Activated T-cell treated with anti-CD3 and anti-CD28 coated beads, Interleukin-2, amount 50 U/mL, for 48 hours (primary cell): ENCODE measurements around the gene UTP3.
"Not testable (repeated sequence)": the region's sequence is repeated elsewhere in the genome, so short reads cannot be mapped to it uniquely, and the experiment has no call there.

Source experiments
- DNase-seq, 2 experiments: peaks; one replicate each; pipeline ENCODE4 v3.0.0-alpha.2; 2020

The UTP3 gene

DNA sequence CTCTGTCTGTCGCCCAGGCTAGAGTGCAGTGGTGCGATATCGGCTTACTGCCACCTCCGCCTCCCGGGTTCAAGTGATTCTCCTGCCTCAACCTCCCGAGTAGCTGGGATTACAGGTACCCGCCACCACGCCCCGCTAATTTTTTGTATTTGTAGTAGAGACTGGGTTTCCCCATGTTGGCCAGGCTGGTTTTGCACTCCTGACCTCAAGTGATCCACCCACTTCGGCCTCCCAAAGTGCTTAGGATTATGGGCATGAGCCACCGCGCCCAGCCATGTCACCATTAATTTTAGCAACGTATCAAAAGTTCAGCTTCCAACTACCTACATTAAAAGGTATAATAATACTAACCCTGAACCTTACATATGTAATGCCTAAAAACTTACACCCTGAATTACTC is 940 bp upstream of the UTP3 start:
- no peak for DNase-seq

DNA sequence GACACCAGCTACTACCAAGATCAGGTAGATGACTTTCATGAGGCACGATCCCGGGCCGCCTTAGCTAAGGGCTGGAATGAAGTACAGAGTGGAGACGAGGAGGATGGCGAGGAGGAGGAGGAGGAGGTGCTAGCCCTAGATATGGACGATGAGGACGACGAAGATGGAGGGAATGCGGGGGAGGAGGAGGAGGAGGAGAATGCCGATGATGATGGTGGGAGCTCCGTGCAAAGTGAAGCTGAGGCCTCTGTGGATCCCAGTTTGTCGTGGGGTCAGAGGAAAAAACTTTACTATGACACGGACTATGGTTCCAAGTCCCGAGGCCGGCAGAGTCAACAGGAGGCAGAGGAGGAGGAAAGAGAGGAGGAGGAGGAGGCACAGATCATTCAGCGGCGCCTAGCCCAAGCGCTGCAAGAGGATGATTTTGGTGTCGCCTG is 481 bp downstream of the UTP3 start:
- peak in 1 of 2 experiments; percentile 34 for DNase-seq

DNA sequence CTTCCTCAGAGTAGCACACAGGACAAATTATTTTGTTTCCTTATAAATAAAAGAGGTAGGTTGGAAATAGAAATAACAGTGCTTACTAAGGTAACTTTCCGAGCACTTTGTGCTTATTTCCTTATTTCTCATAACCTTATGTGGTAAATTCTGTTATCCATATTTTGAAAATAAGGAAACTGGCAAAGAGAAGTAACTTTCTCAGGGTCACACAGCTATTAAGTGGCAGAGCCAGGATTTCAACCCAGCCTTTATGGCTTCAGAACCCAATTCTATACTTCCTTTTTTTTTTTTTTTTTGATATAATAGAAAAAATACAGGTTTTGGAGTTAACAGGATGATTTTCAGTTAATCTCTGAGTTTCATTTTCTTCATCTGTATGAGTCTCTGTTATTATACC is 3.3 kb downstream of the UTP3 start:
- no peak for DNase-seq

DNA sequence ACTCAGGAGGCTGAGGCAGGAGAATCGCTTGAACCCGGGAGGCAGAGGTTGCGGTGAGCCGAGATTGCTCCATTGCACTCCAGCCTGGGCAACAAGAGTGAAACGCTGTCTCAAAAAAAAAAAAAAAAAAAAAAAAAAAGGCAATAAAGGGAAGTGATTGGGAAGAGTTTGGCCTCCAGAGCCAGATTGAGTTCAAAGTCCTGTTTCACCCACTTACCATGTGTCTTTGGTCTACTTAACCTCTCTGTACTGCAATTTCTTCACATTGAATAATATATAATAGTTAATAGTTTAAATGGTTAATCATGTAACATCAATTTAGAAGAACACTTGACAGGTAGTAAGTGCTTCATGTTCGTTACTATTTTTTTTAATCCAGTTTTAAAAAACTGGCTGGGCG is 6.3 kb downstream of the UTP3 start:
- DNase-seq: not testable (repeated sequence)

DNA sequence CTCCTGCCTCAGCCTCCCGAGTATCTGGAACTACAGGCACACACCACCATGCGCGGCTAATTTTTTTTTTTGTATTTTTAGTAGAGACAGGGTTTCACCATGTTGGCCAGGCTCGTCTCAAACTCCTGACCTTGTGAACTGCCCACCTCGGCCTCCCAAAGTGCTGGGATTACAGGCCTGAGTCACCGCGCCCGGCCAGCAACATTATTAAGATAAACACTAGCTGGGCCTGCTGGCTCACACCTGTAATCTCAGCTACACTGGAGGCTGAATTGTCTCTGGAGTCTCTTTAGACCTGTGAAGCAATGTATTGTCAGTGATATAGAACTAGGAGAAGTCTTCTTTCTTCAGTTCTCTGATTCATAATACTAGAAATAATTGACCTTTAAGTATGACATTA is 10.1 kb downstream of the UTP3 start:
- DNase-seq: not testable (repeated sequence)

DNA sequence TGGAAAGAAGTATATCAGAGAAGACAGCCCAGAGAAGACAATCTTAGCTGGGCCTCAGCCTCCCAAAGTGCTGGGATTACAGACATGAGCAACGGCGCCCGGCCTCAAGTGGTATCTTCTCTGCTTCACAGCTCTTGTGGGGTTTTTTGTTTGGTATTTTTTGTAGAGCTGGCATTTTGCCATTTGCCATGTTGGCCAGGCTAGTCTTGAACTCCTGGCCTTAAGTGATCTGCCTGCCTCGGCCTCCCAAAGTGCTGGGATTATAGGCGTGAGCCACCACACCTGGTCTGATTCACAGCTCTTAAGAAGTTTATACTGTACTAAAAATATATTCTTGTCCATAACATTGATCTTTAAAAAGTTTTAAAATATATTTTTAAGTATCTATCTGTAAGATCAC is 12.4 kb downstream of the UTP3 start:
- no peak for DNase-seq

DNA sequence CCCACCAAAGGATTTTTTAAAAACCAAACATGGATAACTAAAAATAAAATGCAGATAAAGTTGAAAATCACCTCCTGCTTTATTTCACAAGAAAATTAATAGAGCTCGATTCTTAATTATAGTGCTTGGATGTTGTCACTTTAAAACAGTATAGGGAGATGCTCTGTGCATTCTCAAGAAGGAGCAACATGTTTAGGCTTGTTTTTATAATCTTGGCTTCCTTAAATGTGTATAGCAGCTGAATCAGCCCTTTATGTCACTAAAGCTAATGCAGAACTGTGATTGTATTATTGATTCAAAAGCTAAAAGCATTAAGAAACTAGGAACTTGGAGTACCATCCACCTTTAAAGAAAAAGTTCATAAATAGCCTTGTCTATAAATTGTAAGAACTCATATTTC is 12.9 kb downstream of the UTP3 start:
- DNase-seq: no peak

DNA sequence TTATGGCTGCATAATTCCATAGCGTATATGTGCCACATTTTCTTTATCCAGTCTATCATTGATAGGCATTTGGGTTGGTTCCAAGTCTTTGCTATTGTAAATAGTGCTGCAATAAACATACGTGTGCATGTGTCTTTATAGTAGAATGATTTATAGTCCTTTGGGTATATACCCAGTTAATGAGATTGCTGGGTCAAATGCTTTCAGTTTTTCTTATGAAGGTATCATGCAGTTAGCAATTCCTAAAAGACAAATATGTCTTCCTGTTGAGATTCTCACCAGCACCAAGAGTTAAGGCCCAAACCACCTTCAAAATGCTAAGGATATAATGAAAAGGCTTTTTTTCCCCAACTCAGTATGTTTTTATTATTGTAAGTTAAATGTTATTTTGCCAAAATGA is 14.3 kb downstream of the UTP3 start:
- DNase-seq: not testable (repeated sequence)

DNA sequence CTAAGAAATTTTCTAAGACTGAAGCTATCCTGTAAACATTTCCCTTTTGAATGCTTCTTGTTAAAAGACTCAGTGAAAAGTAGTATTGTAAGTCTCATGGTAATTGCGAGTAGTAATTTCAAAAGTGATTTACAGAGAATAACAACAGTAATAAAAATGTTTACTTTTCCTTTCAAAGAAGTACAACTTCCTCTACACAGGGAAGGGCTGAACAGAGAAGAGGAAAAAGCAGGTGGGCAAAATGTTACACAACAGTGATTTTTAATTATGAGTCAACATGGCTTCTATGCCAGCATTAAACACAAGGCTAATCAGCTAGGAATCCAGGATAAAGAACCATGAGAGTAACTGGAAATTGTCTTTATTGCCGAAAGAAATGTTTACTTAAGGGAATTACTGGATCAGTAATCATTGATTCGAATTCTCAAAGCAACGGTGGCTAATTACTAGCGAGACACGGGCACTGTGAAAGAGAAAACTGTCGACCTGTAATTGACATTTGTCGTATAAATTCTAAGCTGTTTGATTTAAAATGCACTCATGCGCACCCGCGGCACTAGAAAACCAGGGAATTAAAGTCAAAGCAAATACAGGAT is 15.4 kb downstream of the UTP3 start:
- no peak for DNase-seq

DNA sequence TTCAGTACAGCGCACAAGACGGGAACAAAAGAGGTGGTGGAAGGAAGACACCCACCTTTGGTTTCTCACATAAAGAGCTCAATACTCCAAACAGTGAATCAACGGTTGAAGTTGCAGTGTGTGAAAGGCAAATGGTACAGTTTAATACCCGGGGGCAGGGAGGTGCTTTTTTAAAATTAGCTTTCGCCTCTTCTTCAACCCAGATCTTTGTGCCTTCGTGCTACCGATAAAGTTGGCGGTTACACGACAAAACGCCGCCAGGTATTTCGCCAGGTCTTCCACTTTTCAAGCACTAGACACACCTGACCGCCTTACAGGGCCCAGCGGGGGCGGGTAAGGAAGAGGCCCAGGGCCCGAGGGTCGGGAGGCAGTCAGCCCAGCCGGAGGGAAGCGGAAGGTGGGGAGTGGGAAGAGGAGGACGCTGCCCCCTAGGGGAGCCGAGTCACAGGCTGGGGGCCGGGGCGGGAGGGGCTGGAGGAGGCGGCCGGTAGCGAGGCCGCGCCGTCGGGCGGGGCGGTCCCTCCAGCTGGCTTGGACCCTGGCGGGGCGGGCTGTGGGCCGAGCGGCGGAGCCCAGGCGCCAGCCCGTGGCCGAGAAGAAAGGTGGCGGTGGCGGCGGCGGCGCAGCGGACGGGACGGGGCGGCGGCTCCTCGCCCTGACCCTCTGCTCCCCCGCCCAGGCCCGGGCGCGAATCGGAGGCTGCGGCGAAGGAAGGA is 16.0 kb downstream of the UTP3 start:
- peak; percentile 62 to 70 for DNase-seq

DNA sequence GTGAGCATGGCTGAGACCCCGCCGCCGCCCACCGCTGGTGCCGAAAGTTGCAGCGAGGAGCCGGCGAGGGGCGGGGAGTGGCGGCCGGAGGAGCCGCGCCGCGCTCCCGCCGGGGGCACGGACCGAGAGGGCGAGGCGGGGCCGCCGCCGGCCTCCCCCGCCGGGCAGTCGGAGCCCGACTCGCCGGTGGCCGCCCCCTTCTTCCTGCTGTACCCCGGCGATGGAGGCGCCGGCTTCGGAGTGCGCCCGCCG is 16.5 kb downstream of the UTP3 start:
- no peak for DNase-seq

DNA sequence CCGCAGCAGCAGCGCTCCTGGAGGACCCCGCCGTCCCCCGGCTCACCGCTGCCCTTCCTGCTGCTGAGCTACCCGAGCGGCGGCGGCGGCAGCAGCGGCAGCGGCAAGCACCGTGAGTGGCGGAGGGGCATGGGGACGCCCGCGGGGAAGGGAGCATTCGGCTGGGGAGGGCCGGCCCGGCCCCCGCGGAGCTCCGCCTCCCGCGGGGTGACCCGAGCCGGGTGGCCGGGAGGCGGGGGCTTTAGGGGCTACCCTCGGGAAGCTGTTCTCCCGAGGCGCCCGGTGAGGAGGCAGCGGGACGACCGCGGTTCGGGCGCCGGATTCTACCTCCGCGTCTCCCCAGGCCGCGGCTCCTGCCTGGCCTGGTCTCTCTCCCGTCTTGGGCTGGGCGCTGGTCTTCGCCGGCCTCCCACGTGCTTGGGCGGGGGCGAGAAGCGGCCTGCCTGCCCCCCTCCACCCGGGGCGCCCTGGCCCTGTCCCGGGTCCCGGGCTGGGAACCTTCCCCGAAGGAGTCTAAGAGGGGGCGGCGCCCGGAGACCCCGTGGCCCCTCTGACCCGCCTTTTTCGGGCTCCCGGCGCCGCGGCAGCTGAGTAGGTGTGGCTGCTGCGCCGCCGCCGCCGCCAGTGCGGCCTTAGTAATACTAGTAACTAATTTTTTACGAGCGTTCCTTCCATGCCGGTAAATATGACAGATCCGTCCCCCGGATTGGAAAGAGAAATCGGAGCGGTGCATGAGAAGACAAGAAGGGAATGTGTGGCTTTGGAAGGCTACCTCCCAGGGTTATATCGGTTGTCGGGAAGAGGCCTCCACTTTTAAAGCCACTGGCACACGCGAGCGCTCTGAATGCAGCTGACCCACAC is 17.1 kb downstream of the UTP3 start:
- peak; percentile 81 to 84 for DNase-seq

DNA sequence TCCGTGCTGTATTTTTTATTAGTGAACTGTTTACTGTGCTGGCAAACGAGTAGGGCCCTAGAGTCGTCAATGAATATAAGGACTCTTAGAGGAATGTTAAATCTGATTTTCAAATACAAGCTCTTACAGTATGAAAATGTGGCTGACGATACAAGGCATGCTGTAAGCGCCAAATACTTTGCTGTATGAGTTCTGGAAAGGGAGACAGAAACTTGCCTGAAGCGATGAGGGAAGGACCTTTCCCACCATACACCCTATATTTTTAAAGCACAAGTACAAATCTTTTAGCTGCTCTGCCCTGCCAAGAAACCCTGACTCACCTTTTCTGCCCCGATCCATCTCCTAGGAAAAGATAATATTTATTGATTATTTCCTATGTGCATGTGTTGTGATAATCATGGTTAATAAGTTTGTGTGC is 17.7 kb downstream of the UTP3 start:
- DNase-seq: no peak

DNA sequence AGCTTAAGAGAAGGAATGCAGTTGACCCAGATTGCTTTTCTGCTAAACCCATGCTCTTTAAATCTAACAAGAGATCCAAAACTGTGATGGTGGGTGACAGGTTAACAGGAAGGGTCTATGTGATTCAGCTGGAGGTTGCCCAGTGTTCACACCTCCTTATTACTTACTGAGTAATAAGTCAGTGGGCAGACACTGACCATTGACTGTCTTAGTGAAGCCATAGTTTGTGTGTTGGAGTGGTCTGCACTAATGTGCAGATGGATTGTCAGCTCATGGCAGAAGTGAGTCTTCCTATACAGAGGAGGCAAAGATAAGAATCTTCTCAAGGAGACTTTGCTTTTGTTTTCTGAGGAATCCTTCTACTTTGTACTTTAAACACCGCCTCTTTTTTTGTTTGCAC is 18.2 kb downstream of the UTP3 start:
- no peak for DNase-seq

DNA sequence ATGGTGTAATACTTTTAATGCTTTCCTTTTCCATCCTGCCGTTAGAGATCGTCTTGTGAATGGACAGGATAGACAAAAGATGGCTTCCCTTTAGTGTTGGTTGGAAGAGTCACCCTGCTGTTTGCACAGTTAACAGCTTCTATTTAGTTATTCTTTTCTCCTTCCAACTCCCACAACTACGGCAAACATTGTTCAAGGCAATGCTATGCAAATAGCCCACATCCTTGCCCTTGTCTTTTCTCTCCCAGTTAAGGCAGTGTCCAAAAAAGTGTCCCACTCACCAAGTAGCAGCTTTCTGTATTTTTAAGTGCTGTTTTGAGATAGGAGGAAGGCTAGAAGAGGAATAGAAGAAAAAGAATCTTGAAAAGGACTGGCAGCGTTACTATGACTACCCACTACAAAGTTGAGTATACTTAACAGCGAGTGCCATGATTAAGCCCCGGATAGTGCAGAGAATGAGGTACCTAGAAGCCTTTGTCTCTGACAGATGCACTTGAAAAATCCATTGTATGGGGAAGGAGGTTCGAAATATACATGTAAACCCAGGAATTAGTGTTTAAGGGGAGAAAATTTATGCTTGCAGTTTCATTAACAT is 21.4 kb downstream of the UTP3 start:
- no peak for DNase-seq

DNA sequence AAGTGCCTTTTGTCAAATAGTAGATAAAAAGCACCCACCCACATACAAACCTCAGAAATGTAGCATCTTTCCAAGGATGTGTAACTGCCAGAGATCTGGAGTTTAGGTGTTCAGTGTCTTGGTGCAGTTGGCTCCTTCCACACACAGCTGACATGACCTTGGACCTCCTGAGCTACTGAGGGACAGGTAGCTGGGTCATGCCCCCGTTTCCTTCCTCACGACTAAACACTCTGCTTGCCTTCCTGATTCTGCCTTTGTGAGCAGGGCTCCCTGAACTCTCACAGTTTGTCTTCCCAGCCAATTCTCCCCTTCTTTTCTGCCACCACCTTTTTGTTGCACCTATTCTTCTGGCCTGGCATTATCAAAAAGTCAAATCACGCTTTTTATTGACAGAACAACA is 23.3 kb downstream of the UTP3 start:
- no peak for DNase-seq

DNA sequence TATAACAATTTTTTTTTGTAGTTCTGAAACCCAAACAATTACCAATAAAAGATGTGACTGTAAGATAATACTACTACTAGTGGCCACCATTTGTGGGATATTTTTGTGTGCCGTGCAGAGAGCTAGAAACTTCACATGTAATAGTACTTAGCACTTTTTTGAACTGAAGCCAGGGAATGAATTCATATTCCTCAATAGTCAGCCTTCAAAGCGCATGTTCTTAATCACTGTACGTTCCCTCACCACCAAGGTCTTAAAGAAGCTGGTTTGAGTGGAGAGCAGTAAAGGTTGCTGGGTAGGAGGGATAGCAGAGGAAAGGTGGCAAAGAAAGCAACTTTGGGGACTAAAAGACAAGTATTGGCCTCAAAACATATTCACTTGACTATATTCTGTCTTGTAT is 23.8 kb downstream of the UTP3 start:
- no peak for DNase-seq

DNA sequence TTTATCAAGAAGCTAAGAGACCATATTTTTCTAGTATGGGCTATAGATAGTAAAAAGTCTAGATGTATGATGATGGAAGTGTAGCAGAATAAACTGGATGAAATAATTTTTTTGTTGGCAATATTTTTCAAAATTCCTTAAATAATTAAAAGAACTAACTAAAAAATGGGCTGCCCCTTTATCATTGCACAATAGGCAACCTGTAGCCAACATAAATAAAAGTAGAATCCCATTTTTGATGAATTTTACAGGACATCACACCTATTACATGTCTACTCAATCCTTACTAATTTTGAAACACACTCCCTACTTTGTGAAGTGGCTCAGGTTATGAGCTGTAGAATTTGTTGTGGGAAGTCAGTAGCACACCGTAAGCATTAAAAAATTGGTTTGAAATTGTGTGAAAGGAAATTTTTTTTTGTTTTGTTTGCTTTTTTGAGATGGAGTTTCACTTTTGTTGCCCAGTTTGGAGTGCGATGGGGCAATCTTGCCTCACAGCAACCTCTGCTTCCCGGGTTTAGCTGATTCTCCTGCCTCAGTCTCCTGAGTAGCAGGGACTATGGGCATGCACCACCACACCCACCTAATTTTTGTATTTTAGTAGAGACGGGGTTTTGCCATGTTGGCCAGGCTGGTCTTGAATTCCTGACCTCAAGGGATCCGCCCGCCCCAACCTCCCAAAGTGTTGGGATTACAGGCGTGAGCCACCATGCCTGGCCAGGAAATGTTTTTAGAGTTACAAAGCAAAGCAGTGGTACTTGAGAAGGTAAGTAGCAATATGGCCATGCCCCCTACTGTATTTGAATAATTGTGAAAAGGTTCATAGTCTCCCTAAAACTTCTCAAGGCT is 24.5 kb downstream of the UTP3 start:
- no peak for DNase-seq

DNA sequence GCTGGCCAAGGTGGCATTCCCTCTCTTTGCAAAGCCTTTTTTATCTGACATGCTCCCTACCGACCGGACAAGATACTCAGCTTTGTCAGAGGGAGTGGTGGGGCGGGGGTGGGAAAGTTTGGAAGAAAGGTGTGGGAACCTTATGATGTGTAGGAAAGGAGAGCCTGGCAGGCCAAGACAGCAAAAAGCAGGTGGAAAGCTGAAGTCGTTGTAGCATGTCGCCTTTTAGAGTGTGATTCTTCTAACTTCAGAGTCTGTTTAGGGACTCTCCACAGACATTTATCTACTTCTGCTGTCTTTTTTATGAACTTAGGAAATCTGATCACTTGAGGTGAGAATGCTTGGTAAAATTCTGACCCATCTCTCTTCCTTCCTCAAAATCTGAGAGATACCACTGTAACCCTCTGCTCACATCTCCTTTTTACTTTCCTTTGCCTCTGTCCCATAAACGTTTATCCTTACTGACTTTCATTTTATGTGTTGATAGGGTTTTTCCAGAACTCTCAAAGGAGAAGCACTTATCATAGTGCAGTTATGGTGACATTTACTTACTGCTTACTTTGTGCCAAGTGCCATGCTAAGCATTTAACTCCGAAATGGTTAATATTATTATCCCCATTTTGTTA is 25.2 kb downstream of the UTP3 start:
- DNase-seq: no peak

DNA sequence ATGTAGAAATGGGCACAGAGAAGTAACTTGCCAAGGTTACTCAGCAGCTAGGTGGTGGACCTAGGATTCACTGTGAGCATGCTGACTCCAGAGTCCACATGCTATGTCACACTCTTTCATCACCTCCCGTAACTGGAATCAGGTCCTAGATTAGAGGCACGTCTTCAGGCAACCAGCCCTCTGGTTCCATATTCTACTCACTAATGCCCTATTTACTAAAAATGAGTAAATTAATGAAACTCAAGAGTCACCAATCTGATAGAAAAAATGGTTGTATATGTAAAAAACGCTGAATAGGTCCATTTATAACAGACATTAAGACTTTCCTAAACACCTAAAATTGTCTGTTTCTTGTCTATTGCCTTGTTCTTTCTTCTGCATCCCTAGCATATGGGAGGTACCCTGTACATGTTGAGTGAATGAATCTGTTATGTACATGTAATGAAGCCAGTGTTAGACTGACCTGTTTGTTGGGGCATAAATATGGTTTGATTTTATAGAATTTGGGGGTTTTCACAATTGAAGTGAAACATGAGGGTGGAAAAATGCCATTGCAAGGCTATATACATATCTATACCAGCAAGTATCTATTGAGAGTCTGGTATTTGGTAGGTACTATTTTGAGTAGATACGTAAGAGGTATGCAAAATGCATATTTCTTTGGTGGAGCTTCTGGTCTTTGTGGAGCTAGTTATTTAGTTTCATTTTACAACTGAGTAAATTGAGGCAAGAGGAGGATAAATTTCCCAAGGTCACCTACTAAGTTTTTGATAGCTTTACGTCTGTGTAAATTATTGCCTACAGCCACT is 26.0 kb downstream of the UTP3 start:
- no peak for DNase-seq

DNA sequence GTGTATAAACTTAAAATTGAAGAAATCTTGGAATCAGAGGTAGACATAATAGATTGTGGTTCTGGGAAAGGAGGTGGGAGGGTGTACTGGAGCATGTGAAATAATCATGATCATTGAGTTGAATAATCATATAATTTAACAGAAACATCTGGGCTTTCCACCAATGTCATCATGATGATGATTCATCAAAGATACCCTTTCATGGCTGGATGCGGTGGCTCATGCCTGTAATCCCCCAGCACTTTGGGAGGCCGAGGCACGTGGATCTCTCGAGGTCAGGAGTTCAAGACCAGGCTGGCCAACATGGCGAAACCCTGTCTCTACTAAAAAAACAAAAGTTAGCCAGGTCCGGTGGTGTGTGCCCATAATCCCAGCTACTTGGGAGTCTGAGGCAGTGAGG is 26.8 kb downstream of the UTP3 start:
- no peak for DNase-seq
